HL-60 (cell line): ENCODE measurements around the gene HERC2.

Source experiments
- CTCF ChIP-seq: IDR thresholded peaks from one replicate; pipeline ENCODE4 v1.5.1; 2011; ENCODE audit warnings: low read length, control low read depth, inconsistent platforms; ENCODE audit not compliant: insufficient read depth
- REST ChIP-seq: IDR thresholded peaks from 2 replicates; pipeline ENCODE4 v1.6.1; 2012; ENCODE audit warnings: low read depth; ENCODE audit not compliant: insufficient replicate concordance

GRCh38 chr15:28112962-28113361 lies 209.0 kb downstream of the HERC2 start:
- no peak for TF ChIP-seq CTCF
- TF ChIP-seq REST, result no peak
